GM12892 (cell line): Measurements from ENCODE around the gene RAP1GAP.

ENCODE experiments used
- POLR2AphosphoS5 ChIP-seq: IDR thresholded peaks from 2 replicates; pipeline ENCODE4 v1.6.1; 2011; ENCODE audit warnings: low read depth, low read length, control low read depth
- TAF1 ChIP-seq: IDR thresholded peaks from 2 replicates; pipeline ENCODE4 v1.6.1; 2011; ENCODE audit warnings: low read depth, mild to moderate bottlenecking, control low read depth, low read length, borderline replicate concordance

- TF ChIP-seq POLR2AphosphoS5 (no peak), TAF1 (no peak)
Measured at GRCh38 chr1:21596174-21596573, 73.0 kb downstream of the RAP1GAP start.
